ENCODE measurements around the gene HPCAL1. TPM values are rescaled to one million over a fixed set of nuclear protein-coding genes. Genes with fewer than 3 reads are reported as not detected.

HPCAL1 gene
- total RNA-seq, 1 experiment from 2014 or later, result 312 TPM

DNA sequence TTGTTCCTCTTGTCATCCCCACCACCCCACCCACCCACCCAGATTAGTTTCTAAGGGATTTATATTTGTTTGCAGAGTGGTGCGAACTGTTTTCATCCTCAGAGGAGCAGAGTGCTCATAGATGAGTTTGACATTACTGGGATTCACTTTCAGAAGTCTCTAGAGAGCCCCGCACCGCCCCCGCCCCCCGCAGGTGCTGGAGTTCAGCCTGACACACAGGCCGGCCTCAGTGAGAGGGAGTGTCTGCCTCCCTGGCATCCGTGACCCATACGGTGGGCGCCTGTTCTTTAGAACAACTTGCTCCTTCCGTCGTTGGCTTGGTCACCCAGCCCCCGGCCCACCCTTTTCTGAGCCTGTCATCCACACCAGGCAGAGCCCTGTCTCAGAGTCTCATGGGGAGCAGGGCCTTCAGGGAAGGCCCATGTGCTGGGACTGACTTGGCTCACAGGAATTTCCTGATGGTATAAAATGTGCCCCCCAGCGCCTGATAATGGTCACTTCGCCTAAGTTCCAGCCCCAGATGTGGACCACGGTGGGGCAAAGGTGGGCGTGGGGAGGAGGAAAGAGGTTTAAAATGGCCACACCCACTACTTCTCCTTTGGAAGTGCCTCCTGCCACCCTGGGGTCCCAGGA lies 44.3 kb downstream of the HPCAL1 start:
- Histone ChIP-seq H3K79me2 (ENCODE audit: low read length) (peaks cover 97% of the 10 kb centered on the region), H3K9me2 (replicated peaks; ENCODE audit: low read length) (no peaks in the 10 kb centered on the region), H3F3A (ENCODE audit: low read length, unreplicated experiment) (no peaks in the 10 kb centered on the region), H3K36me3 (ENCODE audit: low read depth, low read length) (no peaks in the 10 kb centered on the region), H3K27me3 (ENCODE audit: low read length) (no peaks in the 10 kb centered on the region), H3K27ac (ENCODE audit: low read length) (no peak overlapping the region), H3K9ac (ENCODE audit: low read length) (no peak overlapping the region), H3K4me1 (ENCODE audit: insufficient read depth, low read length) (peaks cover 7% of the 10 kb centered on the region), H3K4me3 (ENCODE audit: low read length) (no peak overlapping the region), H3K4me2 (ENCODE audit: low read length) (no peak overlapping the region), H3K9me3 (ENCODE audit: low read length) (no peaks in the 10 kb centered on the region), H2AFZ (ENCODE audit: low read length) (no peak overlapping the region), H4K20me1 (ENCODE audit: low read length) (peaks cover 59% of the 10 kb centered on the region)
- no peak for TF ChIP-seq EZH2phosphoT487 (IDR thresholded peaks at IDR 0.05; ENCODE audit: borderline replicate concordance, low read length)
- no peak for TF ChIP-seq EZH2 (IDR thresholded peaks at IDR 0.05; ENCODE audit: low read length, unreplicated experiment)
- TF ChIP-seq, protein P1, sequence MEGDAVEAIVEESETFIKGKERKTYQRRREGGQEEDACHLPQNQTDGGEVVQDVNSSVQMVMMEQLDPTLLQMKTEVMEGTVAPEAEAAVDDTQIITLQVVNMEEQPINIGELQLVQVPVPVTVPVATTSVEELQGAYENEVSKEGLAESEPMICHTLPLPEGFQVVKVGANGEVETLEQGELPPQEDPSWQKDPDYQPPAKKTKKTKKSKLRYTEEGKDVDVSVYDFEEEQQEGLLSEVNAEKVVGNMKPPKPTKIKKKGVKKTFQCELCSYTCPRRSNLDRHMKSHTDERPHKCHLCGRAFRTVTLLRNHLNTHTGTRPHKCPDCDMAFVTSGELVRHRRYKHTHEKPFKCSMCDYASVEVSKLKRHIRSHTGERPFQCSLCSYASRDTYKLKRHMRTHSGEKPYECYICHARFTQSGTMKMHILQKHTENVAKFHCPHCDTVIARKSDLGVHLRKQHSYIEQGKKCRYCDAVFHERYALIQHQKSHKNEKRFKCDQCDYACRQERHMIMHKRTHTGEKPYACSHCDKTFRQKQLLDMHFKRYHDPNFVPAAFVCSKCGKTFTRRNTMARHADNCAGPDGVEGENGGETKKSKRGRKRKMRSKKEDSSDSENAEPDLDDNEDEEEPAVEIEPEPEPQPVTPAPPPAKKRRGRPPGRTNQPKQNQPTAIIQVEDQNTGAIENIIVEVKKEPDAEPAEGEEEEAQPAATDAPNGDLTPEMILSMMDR (conservative IDR thresholded peaks at IDR 0.05; ENCODE audit: low read depth, low read length), result no peak
- no peak for DNase-seq
- BruUV-seq (replicated peaks), result no TSS peak
- intact Hi-C loops (cut with micrococcal nuclease), result no loop called here
- ChIA-PET POLR2A (ENCODE audit: unreplicated experiment) (no interaction called here), CTCF (no interaction called here)
- no peak for ATAC-seq

DNA sequence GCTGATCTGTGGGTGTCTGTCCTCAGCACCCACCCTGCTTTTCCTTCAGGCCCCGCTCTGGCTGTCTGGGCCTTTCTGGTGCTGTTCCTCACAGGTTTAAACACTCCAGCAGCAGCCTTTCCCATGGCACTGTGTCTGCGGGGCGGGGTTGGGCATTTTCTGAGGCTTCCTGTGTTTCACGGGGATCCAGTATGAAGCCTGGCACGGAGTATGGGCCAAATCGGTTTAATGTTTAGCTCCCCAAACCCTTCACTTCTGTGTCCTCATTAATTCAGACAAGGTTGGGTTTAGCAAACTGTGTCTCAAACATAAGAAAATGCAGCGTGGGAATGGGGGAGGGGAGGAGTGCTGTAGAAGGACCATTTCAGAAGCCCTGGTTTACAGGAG lies 44.9 kb downstream of the HPCAL1 start:
- Histone ChIP-seq H2AFZ (ENCODE audit: low read length) (no peak overlapping the region), H3K27ac (ENCODE audit: low read length) (no peak overlapping the region), H3K9ac (ENCODE audit: low read length) (no peak overlapping the region), H3K4me1 (ENCODE audit: insufficient read depth, low read length) (peaks cover 7% of the 10 kb centered on the region), H3F3A (ENCODE audit: low read length, unreplicated experiment) (no peaks in the 10 kb centered on the region), H4K20me1 (ENCODE audit: low read length) (peaks cover 63% of the 10 kb centered on the region), H3K9me2 (replicated peaks; ENCODE audit: low read length) (no peaks in the 10 kb centered on the region), H3K4me2 (ENCODE audit: low read length) (no peak overlapping the region), H3K79me2 (ENCODE audit: low read length) (peaks cover 97% of the 10 kb centered on the region), H3K36me3 (ENCODE audit: low read depth, low read length) (no peaks in the 10 kb centered on the region), H3K9me3 (ENCODE audit: low read length) (no peaks in the 10 kb centered on the region), H3K27me3 (ENCODE audit: low read length) (no peaks in the 10 kb centered on the region), H3K4me3 (ENCODE audit: low read length) (no peak overlapping the region)
- no peak for TF ChIP-seq EZH2phosphoT487 (IDR thresholded peaks at IDR 0.05; ENCODE audit: borderline replicate concordance, low read length)
- no peak for TF ChIP-seq EZH2 (IDR thresholded peaks at IDR 0.05; ENCODE audit: low read length, unreplicated experiment)
- TF ChIP-seq, protein P1 (conservative IDR thresholded peaks at IDR 0.05; ENCODE audit: low read depth, low read length), result no peak
- no TSS peak for BruUV-seq (replicated peaks)
- ATAC-seq (no peak), DNase-seq (no peak)
- intact Hi-C loops (cut with micrococcal nuclease), result no loop called here
- ChIA-PET POLR2A (ENCODE audit: unreplicated experiment) (no interaction called here), CTCF (no interaction called here)

DNA sequence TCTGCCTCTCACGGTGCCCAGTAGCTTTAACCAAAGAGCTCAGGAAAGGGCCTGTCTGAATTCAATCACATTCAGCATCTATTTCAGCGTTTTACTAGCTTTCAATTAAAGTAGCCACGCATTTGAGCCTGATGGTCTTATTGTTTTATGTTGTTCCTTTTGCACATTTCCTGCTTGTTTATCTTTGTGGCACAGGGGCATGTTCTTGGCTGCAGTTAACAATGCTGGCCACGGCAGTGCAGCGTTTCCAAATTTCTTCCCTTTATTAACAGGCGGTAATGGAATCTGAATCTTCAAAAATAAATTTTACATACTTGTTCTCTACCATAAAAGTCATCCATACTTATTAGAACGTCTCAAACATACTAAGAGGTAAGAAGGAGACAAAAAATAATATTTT lies 46.2 kb downstream of the HPCAL1 start:
- BruUV-seq (replicated peaks), result no TSS peak
- intact Hi-C loops (cut with micrococcal nuclease), result no loop called here
- Histone ChIP-seq H2AFZ (ENCODE audit: low read length) (no peak overlapping the region), H4K20me1 (ENCODE audit: low read length) (peaks cover 54% of the 10 kb centered on the region), H3K9ac (ENCODE audit: low read length) (no peak overlapping the region), H3K4me1 (ENCODE audit: insufficient read depth, low read length) (peaks cover 7% of the 10 kb centered on the region), H3K79me2 (ENCODE audit: low read length) (peaks cover 97% of the 10 kb centered on the region), H3K4me2 (ENCODE audit: low read length) (no peak overlapping the region), H3K27me3 (ENCODE audit: low read length) (no peaks in the 10 kb centered on the region), H3K4me3 (ENCODE audit: low read length) (no peak overlapping the region), H3K27ac (ENCODE audit: low read length) (no peak overlapping the region), H3K9me3 (ENCODE audit: low read length) (no peaks in the 10 kb centered on the region), H3F3A (ENCODE audit: low read length, unreplicated experiment) (no peaks in the 10 kb centered on the region), H3K9me2 (replicated peaks; ENCODE audit: low read length) (no peaks in the 10 kb centered on the region), H3K36me3 (ENCODE audit: low read depth, low read length) (peaks cover 2% of the 10 kb centered on the region; the same call in 1 of the 2 replicates)
- ATAC-seq (no peak), DNase-seq (no peak)
- POLR2A ChIA-PET (ENCODE audit: unreplicated experiment), result no interaction called here
- CTCF ChIA-PET, result no interaction called here
- TF ChIP-seq EZH2 (IDR thresholded peaks at IDR 0.05; ENCODE audit: low read length, unreplicated experiment) (no peak), EZH2phosphoT487 (IDR thresholded peaks at IDR 0.05; ENCODE audit: borderline replicate concordance, low read length) (no peak)
- TF ChIP-seq, protein P1 (conservative IDR thresholded peaks at IDR 0.05; ENCODE audit: low read depth, low read length), result no peak
